RWPE1 (cell line): Measurements from ENCODE around the gene BAIAP2.

Source experiments
- CTCF ChIA-PET: fragments of 350-600 bp; sonication (Branson Sonifier 250); formaldehyde crosslinking; extraction: SDS; loops from one replicate; lab custom pipeline; 2021; lab: Yijun Ruan, JAX
- POLR2A ChIA-PET: fragments of 400-600 bp; formaldehyde crosslinking; extraction: SDS; loops from one replicate; lab custom pipeline; 2020; ENCODE audit warnings: antibody characterized with exemption; ENCODE audit not compliant: low non-redundant PET; lab: Yijun Ruan, JAX
- DNase-seq: peaks from one replicate; pipeline ENCODE4 v3.0.0; 2012; ENCODE audit warnings: low spot score
- H3K27ac ChIP-seq: fragments of 450-650 bp; 2 replicates; pipeline ENCODE4 v1.5.1; 2017
- TF ChIP-seq, protein P1 (sequence below): fragments of 450-650 bp; conservative IDR thresholded peaks from 2 replicates; pipeline ENCODE4 v1.5.1; 2017; ENCODE audit warnings: low read depth, mild to moderate bottlenecking

Gene BAIAP2

DNA sequence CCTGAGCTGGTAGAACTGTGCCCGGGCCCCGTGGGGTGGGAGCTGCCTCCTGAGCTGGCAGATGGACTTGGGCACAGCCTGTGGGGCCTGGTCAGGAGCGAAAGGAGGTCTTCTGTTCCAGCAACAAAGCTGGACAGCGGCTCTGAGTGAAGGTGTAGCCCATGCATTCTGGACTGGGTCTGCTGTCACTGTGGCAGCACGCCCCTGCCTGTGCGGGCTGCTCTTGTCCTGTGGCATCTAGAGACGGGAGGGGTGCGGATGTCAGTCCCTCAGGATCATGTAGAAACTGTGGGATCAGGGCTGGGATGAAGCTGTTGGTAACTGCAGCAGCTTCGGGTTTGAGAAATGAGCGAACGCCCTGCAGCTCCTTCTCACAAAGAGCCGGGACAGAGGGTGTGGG, 19.4 kb downstream of the BAIAP2 start:
- no peak for DNase-seq
- H3K27ac ChIP-seq: peak overlapping the region; percentile 99
- ChIA-PET POLR2A (no interaction called here), CTCF (interaction anchor here (0.7 to 1.5 kb wide), 2 partner anchors 14 to 40 kb away, joined by 4 to 6 read pairs; no protein-coding TSS in a partner anchor)
- TF ChIP-seq, protein P1, sequence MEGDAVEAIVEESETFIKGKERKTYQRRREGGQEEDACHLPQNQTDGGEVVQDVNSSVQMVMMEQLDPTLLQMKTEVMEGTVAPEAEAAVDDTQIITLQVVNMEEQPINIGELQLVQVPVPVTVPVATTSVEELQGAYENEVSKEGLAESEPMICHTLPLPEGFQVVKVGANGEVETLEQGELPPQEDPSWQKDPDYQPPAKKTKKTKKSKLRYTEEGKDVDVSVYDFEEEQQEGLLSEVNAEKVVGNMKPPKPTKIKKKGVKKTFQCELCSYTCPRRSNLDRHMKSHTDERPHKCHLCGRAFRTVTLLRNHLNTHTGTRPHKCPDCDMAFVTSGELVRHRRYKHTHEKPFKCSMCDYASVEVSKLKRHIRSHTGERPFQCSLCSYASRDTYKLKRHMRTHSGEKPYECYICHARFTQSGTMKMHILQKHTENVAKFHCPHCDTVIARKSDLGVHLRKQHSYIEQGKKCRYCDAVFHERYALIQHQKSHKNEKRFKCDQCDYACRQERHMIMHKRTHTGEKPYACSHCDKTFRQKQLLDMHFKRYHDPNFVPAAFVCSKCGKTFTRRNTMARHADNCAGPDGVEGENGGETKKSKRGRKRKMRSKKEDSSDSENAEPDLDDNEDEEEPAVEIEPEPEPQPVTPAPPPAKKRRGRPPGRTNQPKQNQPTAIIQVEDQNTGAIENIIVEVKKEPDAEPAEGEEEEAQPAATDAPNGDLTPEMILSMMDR: no peak

DNA sequence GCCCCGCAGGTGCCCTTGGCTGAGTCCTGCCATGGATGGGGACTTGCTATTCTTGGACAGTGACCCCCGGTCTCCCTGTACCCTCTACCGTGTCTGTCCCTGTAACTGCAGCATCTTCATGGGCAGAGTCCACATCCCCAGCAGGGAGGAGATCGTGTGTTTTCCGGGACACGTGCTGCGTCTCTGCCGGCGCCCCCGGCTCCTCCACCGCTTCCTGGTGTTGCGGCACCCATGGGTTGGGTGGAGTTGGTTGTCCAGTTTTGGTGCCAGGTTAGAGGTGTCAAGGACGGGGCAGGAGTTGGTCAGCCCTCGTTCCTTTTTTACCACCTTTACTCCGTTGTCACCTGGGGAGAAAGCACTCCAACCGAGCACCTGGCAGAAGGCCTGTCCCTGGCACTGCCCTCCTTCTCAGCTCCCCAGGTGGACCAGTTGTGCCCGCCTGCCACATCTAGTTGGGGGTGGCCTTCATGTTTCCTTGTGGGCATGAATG, 20.0 kb downstream of the BAIAP2 start:
- ChIA-PET CTCF (interaction anchor here (0.7 to 1.5 kb wide), 2 partner anchors 15 to 40 kb away, joined by 4 to 6 read pairs; no protein-coding TSS in a partner anchor), POLR2A (no interaction called here)
- TF ChIP-seq, protein P1: no peak
- DNase-seq: no peak
- peak overlapping the region; percentile 99 for H3K27ac ChIP-seq

- TF ChIP-seq, protein P1: no peak
- no peak for DNase-seq
- peak overlapping the region; percentile 99 for H3K27ac ChIP-seq
- CTCF ChIA-PET: interaction anchor here (0.6 kb wide), 1 partner anchor 29 kb away, joined by 3 read pairs; no protein-coding TSS in a partner anchor
- POLR2A ChIA-PET: no interaction called here
These were observed 21.4 kb downstream of the BAIAP2 start for GRCh38 chr17:81056312-81056711.

GRCh38 chr17:81057079-81057730, 22.3 kb downstream of the BAIAP2 start:
- peak overlapping the region; percentile 99 for H3K27ac ChIP-seq
- DNase-seq: peak; percentile 94
- TF ChIP-seq, protein P1: no peak
- POLR2A ChIA-PET: no interaction called here
- CTCF ChIA-PET: interaction anchor here (0.6 kb wide), 2 partner anchors 28 to 34 kb away, joined by 3 to 4 read pairs; no protein-coding TSS in a partner anchor

- POLR2A ChIA-PET: no interaction called here
- peak overlapping the region; percentile 99 for H3K27ac ChIP-seq
- TF ChIP-seq, protein P1: no peak
- no peak for DNase-seq
- CTCF ChIA-PET: interaction anchor here (0.6 kb wide), 1 partner anchor 33 kb away, joined by 4 read pairs; no protein-coding TSS in a partner anchor
These were observed 22.8 kb downstream of the BAIAP2 start for GRCh38 chr17:81057777-81058176.

DNA sequence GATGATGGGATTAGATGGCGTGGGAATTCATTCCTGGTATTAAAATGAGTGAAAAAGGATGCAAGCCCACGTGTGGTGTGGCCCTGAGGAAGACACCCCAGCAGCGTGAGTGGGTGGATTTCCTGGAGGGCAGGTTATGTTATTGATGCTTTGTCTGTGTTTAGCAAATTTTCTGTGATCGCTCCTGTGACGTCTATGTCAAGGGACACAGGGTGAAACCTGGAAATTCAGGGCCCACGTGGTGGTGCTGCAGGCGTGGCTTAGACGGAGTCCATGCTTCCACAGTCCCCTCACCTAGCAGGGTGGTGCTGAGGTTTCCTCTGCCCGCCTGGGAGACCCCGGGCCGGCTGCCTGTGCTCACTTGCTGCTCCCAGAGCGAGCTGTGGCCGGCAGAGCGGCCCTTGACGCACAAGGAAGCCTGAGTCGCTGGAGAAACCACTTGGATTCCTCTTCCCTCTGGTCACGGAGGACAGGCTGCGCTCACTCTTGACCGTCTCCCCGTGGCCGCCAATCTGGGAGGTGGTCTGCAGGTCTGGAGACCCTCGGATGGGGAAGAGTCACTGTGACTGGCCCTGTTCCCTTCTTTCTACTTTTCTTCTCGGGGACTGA, 23.4 kb downstream of the BAIAP2 start:
- DNase-seq: no peak
- TF ChIP-seq, protein P1: no peak
- H3K27ac ChIP-seq: peak overlapping the region; percentile 99
- POLR2A ChIA-PET: no interaction called here
- CTCF ChIA-PET: no interaction called here
